NCI-H774 (cell line): ENCODE data around the gene ZNF443.
"Not testable (repeated sequence)": the region's sequence is repeated elsewhere in the genome, so short reads cannot be mapped to it uniquely, and the experiment has no call there.

Source experiments
- DNase-seq: peaks from one replicate; lab custom pipeline; 2025; lab: John Stamatoyannopoulos, UW

ZNF443 gene

DNA sequence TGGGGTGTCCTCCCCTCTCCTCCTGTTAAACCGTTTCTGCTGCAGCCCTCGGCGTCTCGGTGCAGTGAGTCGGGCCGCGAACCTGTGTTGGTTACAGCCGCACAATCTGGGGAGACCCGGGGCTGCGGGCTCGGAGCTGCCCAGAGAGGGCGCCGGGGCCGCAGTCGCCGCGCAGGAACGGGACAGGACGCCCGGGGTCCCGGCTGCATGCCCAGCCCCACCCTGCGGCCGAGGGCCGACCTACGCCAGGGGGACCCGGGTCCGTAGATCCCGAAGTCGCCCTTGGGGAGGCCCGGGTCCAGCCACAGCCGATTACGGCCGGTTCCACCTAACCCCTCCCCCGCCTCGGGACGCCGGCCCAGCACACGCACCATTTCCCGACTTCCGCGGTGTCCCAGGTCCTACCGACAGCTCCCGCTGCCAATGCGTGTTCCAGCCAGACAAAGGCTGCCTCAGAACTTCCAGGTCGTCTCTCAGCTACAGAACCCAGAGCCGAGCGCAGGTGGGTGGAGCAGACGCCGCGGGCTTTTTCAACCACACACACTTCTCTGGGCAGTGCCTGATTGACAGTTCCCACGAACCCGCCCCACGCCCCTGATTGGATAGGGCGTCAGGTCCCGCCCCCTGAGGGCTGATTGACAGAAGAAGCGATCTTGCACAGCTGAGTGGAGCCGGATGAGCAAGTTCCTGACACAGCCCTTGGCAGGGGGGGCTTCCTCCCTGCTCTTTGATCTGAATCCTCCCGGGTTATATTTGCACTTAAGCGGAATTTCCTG is at the start of gene ZNF443:
Gene ZNF443, minus strand, starts transcription at position 481 of the 776 bp plus-strand sequence. Its CDS starts 107 bp downstream, at position 374.
- peak; percentile 96 for DNase-seq

DNA sequence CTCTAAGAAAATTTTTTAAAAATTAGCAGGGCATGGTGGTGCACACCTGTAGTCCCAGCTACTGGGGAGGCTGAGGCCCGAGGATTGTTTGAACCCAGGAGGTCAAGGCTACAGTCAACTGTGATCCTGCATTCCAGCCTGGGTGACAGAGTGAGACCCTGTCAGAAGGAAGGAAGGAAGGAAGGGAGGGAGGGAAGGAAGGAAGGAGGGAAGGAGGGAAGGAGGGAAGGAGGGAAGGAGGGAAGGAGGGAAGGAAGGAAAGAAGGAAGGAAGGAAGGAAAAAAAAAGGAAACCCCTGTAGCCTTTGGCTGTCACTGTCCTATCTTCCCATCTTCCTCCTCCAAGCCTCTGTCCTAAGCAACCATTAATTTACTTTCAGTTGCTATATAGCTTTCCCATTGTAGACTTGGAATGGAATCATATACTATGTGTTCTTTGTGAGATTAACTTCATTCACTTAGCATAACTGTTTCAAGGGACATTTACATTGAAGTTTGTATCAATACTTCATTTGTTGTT is 45.5 kb upstream of the ZNF443 start:
- not testable (repeated sequence) for DNase-seq

DNA sequence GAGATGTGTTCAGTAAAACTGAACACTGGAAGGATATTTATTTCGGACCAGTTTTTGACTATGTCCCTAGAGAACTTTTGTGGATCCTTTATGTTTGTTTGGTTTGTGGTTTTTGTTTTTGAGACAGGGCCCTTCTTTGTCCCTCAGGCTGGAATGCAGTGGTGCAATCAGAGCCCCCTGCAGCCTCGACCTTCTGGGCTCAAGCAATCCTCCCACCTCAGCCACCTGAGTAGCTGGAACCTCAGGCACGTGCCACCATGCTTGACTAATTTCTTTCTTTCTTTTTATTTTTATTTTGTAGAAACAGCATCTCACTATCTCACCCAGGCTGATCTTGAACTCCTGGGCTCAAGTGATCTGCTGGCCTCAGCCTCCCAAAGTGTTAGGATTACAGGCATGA is 44.8 kb upstream of the ZNF443 start:
- DNase-seq = no peak

DNA sequence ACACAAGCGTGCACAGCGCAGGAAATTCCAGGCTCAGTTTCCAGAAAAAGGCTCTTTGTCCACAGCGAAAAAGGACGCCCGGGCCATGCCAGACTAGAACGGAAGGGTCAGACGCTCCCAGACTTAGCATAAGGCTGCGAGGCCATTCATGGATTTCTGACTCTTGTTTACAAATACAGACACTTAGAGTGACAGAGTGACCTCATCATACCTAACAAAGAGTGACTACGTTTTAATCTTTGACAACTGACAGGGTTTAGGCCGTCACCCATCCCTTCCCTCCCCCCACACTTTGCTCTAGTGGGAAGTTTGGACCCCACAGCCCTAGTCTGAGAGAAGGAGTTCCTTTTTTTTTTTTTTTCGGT is 44.2 kb upstream of the ZNF443 start:
- DNase-seq = no peak

DNA sequence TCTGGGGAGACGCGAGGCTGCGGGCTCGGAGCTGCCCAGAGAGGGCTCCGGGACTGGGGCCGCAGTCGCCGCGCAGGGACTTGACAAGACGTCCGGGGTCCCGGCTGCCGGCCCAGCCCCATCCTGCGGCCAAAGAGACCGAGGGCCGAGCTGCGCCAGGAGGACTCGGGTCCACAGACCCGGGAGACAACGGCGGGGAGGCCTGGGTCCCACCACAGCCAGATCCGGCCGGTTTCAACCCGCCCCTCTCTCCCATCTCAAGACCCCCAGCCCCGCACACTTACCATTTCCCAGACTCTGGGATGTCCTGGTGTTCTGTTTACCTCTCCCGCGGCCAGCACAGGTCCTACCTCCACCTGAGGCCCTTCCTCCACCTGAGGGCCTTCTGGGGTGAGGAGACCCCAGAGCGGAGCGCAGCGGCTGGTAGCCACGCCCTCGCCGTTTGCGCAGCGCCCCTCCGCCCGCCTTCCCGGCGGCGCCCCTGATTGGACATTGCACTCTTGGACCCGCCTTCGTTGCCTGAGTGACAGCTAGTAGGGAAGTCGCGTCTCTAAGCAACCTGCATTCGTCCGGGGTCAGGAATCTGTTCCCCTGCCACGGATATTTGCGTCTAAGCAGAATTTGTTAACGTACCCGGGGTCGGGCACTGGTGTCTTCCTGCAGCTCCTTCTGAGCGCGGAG is 43.7 kb upstream of the ZNF443 start, which contains the start of gene ZNF709:
Gene ZNF709, minus strand, starts transcription at position 446 of the 681 bp plus-strand sequence. Its CDS starts 159 bp downstream, at position 287.
- peak; percentile 82 for DNase-seq

DNA sequence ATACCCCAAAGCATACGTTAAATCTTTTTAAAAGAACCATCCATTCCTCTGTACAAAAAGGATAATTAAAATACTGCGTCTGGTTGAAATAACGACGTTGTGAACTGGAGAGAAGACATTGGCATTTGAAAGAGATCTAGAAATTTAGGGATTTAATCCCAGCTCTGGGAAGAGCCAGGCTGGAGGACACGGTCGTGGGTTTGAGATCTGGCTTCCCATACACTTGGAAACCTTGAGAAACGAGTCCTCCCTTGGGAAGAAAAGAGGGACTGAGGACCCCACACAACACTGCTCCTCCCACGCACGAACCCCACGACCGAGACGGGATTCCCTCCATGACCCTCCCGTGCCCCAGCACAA is 43.2 kb upstream of the ZNF443 start:
- no peak for DNase-seq

DNA sequence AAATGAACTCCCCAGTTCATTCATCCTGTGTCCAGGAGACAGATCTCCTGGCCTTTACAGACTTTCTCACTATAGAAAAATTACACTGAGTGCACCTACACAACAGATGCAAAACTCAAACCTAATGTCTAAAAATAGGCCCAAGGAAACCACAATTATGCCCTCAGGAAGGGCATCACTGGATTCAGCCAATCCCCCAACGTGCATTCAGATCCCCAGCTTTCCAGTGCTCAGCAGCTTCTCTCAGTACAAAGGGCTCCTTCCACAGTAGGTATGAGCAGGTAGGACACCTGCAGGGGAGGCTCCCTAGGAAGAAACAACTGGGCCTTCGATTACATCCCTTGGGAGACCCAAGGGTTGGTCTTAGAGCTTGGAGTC is 41.7 kb upstream of the ZNF443 start:
- DNase-seq = no peak

DNA sequence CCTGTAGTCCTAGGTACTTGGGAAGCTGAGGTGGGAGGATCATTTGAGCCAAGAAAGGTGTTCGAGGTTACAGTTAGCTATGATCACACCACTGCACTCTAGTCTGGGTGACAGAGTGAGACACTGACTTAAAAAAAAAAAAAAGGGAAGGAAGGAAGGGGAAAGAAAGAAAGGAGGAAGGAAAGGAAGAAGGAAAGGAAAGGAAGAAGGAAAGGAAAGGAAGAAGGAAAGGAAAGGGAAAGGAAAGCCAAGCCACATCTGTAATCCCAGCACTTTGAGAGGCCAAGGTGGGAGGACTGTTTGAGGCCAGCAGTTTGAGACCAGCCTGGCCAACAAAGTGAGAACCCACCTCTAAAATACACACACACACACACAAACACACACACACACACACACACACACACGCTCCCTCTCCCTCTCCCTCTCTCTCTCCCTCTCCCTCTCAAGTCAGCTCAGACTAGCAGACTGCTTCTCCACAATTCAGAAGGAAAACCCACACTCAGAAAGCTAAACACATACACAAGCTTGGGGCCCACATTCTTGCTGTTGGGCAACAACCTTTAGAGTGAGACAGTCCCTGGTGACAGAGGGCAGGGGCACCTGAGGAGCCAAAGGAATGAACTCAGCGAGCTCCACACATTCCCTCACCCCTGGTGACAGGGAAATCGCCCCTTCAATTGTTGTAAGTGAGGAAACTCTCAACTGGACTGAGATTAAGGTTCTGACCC is 41.1 kb upstream of the ZNF443 start:
- DNase-seq = no peak

DNA sequence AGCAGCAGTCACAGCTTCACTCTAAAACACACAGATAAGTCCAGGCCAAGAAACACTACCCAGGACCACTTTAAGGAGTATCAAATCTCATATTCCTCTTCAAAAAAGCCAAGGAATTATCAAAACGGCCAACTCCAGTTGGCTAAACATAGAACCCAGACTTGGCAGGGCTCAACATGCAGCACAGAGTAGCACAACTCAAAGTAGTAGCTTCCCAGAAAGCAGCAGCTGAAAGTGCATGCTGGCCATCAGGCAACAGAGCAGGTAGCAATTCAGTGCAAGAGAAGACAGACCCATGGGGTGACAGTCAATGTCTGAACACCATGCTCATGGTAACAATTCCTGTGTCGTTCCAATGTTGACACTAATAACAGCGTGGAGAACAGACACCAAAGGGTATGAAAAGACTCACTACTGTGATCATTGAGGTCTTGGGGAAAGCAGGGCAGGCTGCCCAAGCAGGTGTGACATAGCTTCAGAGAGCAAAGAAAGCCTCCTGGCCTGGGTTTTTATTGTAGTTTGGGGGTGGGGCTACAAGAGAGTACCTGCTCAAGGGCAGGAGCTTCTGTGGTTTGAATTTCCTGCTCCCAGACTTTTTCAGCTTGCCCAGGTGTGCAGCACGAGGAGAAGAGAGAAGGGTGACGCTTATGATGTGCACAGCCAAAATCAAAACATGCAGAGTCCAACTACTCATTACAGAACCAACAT is 37.6 kb upstream of the ZNF443 start:
- DNase-seq = peak; percentile 24

DNA sequence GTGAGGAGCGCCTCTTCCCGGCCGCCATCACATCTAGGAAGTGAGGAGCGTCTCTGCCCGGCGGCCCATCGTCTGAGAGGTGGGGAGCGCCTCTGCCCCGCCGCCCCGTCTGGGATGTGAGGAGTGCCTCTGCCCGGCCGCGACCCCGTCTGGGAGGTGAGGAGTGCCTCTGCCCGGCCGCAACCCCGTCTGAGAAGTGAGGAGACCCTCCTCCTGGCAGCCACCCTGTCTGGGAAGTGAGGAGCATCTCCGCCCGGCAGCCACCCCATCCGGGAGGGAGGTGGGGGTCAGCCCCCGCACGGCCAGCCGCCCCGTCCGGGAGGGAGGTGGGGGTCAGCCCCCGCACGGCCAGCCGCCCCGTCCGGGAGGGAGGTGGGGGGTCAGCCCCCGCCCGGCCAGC is 26.8 kb upstream of the ZNF443 start:
- not testable (repeated sequence) for DNase-seq

DNA sequence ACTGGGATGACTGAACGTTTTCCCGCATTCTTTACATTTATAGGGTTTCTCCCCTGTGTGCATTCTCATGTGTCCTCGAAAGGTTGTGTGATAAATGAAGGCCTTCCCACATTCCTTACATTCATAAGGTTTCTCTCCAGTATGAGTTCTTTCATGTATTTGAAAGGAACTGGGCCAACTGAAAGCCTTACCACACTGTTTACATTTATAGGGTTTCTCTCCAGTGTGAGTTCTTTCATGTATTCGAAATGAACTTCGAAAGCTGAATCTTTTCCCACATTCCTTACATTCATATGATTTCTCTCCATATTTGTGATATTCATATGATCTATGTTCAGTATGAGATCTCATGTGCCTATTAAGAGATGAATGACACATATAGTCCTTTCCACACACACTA is 24.4 kb upstream of the ZNF443 start:
- no peak for DNase-seq

DNA sequence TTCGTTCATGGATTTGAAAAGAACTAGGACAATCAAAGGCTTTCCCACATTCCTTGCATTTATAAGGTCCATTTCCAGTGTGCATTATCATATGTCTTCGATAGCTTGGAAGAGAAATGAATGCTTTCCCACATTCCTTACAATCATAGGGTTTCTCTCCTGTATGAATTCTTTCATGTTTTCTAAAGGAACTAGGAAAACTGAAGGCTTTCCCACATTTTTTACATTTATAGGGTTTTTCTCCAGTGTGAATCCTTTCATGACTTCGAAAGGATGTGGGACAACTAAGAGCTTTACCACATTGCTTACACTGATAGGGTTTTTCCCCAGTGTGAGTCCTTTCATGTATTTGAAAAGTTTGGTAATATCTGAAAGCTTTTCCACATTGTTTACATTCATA is 23.9 kb upstream of the ZNF443 start:
- no peak for DNase-seq

DNA sequence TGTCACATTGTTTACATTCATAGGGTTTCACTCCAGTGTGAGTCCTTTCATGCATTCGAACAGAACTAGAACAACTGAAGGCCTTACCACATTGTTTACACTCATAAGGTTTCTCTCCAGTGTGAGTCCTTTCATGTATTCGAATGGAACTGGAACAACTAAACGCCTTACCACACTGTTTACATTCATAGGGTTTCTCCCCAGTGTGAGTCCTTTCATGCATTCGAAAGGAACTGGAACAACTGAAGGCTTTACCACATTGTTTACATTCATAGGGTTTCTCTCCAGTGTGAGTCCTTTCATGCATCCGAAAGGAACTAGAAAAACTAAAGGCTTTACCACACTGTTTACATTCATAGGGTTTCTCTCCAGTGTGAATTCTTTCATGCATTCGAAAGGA is 23.3 kb upstream of the ZNF443 start:
- not testable (repeated sequence) for DNase-seq

DNA sequence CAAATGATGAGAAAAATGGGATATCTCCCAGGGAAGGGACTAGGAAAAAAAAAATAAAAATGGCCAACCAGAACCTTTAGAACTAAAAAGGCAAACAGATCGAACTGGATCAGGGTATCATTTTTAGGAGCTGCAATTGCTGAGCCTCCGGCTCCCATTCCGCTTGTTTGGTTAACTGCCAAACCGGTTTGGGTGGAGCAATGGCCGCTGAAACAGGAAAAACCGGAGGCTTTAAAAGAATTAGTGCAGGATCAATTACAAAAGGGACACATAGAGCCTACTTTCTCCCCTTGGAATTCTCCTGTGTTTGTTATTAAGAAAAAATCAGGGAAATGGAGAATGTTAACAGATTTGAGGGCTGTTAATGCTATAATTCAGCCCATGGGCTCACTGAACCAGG is 12.7 kb upstream of the ZNF443 start:
- no peak for DNase-seq

DNA sequence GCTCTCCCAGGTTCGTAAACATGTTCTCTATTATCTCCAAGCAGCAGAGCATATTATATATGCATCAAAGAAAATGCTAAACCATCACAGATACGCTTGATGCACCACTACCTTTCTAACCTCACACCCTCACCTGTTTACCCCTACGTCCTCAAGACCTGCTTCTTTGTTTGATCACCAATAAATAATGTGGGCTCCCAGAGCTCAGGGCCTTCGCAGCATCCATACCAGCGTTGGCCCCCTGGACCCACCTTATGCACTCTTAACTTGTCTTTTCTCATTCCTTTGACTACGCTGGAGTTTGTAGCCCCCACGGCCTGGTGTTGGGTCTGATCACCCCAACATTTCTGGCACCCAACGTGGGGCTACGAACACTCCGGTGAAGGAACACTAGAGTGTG is 10.0 kb upstream of the ZNF443 start:
- no peak for DNase-seq

DNA sequence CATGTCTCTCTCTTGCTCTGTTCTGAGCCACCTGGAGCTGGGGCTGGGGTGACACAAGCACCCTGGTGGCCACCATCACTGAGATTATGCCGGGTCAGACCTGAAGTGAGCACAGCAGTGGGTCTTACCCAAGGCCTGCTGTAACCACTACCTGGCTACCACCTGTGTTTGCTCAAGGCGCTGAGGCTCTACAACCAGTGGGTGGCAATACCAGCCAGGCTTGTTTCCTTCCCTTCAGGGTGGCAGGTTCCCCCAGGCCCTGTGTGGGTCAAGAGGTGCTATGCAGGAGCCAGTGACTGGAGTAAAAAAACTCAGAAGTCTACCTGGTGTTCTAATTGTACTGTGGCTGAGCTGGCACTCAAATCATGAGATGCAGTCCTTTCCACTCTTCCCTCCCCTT is 8.0 kb upstream of the ZNF443 start:
- DNase-seq = no peak

DNA sequence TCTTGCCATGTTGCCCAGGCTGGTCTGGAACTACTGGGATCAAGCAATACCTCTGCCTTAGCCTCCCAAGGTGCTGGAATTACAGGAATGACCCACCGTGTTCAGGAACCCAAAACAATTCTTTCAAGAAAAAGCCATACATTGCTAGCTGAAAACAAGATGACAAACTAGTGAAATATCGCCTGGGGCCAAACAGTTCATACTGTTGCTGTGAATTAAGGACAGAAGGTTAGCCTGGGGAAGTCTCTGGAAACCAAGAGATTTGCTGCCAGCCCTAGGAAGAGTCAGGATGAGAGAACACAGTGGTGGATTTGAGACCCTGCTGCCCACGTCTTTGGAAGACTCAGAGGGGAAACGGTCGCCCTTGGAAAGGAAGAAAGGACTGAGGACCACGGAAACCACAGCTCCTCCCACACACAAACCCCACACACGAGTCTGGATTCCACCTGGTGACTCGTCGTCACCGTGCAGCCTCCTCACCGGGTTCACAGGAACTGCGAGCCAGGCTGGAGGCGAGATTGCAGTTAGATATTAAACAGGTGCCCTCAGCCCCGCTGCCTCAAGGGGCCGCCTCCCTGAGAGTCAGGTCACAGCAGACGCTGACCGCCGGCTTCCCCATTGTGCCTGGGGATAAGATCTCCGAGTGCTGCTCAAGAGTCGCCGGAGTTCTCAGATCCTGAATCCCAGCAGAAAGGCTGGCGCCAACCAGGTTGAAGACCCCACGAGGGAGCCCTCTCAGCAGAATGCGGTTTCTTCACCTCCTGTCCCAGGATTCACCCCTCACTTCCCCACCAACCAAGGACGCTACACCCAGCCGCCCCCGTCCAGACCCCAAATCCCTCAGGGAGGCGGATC is 908 bp downstream of the ZNF443 start:
- not testable (repeated sequence) for DNase-seq

DNA sequence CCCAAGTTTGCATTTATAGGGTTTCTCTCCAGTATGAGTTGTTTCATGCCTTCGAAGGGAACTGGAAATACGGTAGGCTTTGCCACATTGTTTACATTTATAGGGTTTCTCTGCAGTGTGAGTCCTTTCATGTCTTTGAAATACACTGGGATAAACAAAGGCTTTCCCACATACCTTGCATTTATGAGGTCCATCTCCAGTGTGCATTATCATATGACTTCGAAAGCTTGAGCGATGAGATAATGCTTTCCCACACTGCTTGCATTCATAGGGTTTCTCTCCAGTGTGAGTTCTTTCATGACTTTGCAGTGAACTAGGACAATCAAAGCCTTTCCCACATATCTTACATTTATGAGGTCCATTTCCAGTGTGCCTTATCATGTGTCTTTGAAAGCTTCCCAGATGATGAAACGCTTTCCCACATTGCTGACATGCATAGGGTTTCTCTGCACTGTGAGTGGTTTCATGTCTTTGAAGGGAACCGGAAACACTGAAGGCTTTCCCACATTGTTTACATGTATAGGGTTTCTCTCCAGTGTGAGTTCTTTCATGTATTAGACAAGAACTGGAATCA is 10.0 kb downstream of the ZNF443 start:
- not testable (repeated sequence) for DNase-seq

DNA sequence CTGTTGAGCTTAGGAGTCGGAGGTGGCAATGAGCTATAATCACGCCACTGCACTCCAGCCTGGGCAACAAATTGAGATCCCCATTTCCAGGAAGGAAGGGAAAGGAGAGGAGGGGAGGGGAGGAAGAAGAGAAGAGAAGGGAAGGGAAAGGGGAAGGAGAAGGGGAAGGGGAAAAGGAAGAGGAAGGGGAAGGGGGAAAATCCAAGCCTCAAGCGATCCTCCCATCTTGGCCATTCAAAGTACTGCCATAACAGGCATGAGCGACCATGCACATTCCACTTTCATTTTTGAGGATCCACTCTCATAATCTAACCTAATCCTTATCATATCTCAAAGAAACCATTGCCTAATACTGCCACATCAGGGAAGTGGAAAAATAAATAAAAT is 14.9 kb downstream of the ZNF443 start:
- no peak for DNase-seq

DNA sequence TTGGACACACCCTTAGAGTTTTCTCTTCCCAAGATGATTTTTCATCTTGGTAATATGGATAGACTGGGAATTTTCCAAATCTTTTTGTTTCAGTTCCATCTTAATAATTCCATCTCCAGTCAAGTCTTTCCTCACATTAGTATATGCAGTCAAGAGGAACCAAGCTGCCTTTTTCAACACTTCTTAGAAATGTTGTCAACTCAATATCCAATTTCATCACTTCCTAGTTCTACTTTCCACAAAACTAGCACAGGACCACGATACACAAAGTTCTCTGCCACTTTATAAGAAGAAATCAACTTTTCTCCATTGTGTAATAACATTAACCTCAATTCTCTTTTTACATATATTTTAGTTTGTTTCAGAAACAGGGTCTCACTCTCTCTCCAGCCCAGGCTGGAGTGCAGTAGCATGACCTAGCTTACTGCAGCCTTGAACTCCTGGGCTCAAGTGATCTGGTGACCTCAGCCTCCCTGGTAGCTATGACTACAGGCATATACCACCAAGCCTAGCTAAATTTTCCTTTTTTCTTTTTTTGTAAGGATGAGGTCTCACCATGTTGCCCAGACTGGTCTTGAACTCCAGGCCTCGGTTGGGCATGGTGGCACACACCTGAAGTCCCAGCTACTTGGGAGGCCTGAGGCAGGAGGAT is 15.5 kb downstream of the ZNF443 start:
- DNase-seq = no peak
